Measurements from ENCODE around the gene EXOC6B. TPM values are rescaled to one million over a fixed set of nuclear protein-coding genes. Genes with fewer than 3 reads are reported as not detected.

The EXOC6B gene
- total RNA-seq, 1 donor from 2014 or later: 40.0 TPM

DNA sequence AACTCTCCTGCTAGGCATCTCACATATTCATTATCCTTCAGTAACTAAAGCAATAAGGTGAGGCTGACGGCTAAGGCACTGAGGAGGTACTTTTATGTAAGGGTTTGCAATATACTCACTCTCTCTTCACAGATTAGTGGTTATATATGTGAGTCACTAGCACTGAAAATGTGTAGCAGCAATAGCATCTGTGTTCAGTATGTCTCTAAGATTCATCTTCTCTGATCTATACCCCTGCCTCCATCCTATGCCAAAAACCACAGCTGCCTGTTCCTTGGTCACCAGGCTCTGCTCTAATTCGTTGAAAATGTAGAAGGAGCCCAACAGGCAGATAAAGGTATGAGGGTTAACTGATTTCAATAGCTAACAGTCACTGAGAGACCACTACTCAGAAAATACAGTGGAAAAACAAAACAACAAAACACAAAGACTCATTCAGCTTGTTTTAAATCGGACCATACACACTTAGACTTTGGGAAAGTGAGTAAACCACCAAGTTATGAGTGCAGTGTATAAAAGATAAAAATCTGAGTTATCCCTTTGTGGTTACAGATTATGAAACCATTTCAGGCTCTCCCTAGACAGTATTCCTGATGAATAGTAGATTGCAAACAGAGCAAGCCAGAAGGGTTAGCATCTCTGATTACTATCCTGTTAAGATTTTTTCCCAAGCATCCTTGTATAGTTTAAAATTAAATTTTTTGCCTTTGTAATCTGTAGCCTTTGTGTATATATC is 602.8 kb downstream of the EXOC6B start:
- peak; percentile 21 for DNase-seq (ENCODE audit: low spot score)

DNA sequence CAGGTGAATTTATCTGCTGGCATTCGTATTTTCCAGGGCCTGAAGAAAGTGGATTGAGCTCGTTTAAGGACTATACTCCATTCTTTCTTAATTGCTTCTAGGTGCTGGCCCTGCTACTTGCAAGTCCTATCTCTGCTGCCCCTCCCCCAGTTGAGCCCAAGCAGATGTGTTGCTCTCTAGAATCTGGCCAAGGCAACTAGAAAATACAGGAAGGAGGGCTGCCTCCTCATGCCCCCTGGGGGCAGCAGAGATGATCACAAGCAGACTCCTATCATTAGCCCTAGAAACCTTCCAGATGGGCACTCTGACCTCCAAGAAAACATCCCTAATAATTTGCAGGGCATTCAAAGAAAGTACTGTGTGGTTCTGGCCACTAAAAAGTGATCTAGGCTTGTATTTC is 605.7 kb downstream of the EXOC6B start:
- no peak for DNase-seq (ENCODE audit: low spot score)

DNA sequence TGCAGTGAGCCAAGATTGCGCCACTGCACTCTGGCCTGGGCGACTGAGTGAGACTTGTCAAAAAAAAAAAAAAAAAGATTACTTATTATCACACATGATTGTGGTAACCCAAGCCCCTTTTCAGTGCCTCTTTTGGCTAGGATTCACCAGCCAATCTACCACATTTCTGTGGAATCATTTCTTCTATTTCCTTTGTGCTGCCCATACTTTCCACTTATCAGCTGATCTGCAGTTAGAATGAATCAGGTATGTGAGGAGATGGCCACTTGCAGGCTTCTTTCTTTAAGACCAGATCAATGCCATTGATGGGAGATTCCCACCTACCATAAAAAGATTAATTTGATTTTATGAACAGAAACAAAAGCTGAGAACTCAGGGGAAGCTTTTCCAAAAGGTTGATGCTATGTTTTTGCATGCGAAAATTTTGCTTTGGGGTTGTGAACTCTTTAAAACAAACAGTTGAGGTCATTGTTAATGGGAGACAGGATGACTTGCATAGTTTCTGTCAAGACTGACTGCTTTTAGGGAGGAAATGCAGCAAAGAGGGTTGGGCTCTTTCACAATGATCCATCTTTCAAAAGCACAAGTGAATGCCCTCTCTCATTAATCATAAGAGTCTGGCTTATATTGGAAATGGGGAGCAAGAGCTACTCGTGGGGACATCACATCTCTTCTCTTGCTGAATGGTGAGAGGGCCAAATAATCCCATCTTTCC is 611.2 kb downstream of the EXOC6B start:
- peak; percentile 14 for DNase-seq (ENCODE audit: low spot score)

DNA sequence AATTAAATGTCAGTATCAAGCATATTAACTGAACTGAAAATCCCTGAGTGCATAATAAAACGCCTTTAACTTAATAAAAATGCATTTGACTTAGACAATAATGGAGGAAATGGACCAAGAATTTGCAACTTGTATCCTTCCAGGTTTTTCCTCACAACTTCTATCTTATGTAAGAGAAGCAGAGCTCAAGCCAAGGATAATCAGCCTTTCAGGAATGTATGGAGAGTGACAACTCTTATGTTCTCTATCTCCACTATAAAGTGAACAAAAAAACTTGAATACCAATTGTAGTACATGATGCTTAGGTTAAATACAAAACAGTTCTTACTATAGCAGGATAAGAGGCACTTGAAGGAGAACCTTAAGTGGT is 613.4 kb downstream of the EXOC6B start:
- no peak for DNase-seq (ENCODE audit: low spot score)

DNA sequence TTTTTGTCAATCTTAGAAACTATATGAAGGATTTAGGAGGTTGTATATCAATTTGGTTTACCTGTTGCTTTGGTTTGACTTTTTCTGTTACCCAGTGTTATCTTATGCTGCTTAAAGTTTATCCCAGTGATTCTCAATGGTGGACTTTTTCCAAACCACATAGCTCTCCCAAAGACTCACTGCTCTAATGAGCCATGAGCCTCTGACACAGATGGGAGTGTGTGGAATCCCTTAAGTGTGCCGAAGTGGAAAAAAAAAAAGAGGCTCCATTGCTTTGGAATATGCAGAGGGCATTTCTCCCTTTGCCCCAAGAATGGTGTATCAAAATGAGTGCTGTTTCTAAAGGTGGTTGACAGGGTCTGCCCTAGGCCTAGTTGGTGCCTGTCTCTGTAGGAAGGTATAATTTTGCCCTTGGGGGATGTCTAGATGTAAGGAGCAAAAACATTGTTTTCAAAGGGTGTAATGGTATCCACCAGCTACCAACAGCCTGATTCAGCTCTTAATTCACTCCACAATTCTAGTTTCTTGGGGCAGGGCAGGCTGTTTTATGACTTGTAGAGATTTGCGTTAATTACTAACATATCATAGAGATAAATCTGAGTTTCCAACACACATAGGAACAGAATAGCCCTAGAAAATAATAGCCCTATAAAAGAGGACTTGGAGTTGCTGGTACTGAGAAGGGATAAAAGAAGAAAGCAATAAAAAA is 613.9 kb downstream of the EXOC6B start:
- no peak for DNase-seq (ENCODE audit: low spot score)

DNA sequence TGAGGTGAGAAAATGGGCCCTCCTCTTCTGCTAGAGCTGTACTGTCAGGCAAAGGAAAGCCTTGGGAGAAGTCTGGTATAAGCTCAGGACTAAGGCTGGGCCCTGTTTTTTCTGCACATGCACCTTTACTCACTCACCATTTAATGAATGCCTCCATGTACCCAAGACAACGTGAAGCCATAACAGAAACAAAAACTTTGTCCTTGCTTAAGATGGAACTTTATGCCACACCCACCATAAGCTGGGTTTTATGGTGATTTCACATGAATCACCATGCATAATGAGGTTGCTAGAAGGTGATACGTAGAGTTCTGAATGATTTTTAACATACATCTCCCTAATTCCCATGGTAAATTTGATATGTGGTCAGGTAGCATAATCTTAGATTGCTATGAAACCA is 614.5 kb downstream of the EXOC6B start:
- no peak for DNase-seq (ENCODE audit: low spot score)

DNA sequence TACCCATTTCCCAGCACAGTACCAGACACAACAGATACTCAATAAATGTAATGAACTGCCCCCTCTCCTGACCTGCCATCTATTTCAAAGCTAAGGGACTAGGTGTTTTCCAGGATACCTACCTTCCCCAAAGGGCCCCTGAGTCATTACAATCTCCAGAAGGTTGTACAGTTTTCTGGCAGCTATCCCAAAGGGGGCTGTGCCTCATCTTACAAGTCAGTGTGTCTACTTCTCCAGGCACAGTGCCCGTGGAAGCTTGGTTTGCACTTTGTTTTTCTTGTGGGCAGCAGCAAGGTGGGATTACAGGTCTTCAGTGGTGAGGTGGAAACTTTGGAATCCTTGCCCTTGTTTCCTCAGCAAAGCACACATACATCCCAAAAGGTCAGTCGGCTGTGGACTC is 615.4 kb downstream of the EXOC6B start:
- no peak for DNase-seq (ENCODE audit: low spot score)

DNA sequence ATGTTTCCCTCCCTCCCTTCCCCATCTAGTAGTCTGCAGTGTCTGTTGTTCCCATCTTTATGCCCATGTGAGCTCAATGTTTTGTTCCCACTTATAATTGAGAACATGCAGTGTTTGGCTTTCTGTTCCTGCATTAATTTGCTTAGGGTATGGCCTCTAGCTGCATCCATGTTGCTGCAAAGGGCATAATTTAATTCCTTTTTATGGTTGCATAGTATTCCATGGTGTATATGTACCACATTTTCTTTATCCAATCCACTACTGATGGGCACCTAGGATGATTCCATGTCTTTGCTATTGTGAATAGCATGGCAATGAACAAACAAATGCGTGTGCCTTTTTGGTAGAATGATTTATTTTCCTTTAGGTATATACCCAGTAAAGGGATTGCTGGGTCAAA is 617.6 kb downstream of the EXOC6B start:
- no peak for DNase-seq (ENCODE audit: low spot score)

DNA sequence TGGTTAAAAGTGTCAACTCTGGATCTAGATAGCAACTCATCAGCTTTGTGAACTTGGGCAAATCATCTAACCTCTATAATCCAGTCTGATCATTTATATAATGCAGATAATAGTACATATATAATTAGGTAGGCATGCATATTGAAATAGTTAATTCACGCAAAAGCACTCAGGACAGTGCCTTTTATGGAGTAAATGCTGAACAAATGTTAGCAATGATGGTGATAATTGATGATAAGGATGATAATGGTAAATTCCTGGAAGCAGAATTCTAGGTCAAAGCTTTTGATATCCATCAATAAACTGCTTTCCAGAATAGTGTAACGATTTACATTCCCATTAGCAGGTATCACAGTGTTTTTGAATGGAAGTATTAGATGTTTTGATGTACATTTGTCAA is 618.5 kb downstream of the EXOC6B start:
- DNase-seq (ENCODE audit: low spot score): no peak

DNA sequence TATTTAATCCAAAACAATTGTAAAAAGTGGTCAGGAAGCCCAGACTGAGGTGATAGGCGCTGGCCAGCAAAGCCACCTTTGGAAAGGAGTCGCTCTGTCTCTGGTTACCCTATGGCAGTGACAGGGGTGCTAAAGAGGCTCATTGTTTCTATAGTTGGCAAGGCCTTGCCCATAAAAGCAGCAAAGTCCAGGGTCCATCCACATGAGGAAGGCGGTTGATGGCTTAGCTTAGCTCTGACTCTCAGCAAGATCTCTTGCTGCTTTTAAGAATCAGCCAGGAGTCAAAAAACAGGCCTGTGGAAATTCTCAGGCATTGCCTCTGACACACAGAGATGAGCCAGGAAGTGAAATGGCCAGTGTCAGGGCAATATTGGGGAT is 620.3 kb downstream of the EXOC6B start:
- DNase-seq (ENCODE audit: low spot score): peak; percentile 16

DNA sequence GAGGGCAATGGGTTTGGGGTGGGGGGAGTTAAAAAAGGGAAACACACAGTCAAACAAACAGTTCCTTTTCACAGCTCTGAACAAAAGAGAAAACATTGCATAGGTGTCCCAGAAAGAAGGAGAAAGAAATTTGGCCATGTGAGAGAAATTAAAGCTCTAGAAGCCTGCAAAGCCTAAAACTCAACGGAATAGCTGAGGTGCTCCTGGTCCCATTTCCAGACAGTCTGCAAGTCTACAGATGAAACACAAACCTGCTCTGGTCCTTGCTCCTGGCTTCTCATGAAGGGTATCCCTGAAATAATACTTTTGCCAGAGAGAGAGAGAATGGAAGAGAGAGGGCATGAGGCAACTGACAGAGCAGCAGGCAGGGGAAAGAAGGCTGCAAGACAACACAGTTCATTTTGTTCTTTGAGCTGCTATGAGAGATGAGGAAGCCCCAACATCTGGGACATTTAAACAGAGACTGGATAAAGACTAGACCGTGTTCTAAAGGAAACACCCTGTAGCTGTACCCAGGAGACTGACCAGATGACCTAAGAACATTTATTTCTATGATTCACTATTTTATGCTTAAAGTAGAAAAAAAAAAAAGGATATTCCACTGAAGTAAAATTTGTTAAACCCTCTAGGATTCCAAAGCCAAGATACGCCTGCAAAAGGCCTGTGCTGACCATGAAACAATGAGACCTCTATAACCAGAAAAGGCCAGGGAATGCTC is 620.9 kb downstream of the EXOC6B start:
- peak; percentile 74 for DNase-seq (ENCODE audit: low spot score)

DNA sequence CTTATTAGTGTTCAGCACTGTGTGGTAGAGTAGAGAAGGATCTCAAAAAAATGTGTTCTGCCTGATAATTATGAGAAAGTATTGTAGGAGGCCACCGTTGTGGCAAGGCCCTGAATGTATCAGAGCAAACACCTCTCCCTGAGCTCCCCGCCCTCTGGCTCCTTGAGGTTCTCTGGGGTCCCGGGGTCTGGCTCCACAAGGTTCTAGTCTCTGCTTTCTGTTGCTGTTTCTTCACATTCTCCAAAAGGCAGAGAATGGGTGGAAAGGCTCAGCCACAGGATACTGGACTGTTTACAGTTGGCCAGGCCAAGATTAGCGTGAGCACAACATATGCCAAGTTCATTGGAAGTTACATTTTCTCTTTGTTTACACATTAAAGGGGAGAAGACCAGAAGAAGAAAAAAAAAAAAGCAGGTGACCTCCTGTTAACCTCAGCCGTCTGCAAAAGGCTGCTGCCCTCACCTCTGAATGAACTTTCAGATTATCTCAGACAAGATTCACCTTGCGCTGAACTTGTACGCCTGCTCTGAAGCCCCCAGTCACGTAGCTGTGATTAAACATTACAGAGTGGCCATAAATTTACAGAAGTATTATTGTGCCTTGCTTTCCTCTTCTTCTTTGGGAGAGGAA is 621.6 kb downstream of the EXOC6B start:
- DNase-seq (ENCODE audit: low spot score): peak; percentile 72

DNA sequence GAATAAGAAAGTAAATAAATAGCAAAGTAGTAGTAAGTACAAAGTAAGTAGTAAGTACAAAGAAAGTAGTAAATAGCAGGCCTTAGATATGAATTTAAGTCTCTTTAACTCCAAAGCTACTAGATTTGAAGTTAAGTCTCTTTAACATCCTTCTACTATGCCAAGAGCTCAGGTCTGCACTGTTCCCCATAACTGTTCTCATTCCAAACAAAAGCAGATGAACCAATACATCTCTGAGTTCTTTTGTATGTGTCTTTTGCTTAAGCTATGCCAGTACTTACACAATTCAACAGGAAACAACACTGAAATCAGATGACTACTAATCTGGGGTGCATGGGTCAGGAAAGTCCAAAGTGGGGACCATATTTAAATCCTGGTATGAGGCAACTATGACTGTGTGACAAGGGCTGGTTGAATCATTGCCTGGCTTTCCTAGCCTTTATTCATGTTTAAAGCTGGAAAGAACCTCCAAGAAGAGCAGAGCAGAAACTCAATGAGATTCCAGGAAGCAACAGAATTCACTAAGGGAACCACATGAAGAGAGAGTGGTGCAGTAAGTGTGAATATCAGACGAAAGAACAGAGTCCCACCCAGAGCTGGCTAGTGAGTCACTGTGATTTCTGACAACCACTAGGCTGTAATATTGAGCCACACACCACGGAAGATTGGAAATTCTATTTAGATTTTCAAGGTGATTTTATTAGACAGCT is 627.1 kb downstream of the EXOC6B start:
- no peak for DNase-seq (ENCODE audit: low spot score)

DNA sequence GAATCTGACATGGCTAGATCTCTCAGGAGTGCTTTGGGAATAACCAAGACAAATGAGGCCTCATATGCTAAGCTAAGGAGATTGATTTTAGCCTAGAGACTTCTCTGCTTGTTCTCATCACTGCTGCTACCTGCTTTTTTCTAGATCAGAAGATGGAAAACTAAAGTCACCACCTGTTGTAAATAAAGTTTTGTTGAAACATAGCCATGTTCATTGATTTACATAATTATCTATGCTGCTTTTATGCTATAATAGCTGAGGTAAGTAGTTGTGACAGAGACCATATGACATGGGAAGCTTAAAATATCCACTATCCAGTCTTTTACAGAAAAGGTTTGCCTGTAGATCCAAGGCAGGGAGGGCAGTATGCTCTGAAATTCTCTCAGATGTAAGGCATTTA is 632.1 kb downstream of the EXOC6B start:
- no peak for DNase-seq (ENCODE audit: low spot score)

DNA sequence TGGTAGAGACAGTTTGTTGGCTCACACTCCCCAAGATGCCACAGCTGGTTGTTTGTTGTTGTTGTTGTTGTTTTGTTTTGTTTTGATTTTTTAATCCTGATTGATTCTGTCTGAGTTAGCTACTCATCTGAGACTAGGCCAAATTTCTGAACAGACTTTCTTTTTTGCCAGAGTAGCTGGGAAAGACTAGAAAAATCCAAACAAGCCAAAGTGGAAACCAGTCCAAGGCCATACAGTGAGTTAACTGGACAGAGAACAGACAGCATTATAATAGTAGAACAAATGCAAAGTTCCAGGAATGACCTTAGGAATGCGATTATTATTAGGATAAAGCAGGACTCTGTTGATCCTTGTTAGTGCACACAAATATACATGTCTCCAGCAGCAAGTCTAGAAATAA is 634.4 kb downstream of the EXOC6B start:
- no peak for DNase-seq (ENCODE audit: low spot score)

DNA sequence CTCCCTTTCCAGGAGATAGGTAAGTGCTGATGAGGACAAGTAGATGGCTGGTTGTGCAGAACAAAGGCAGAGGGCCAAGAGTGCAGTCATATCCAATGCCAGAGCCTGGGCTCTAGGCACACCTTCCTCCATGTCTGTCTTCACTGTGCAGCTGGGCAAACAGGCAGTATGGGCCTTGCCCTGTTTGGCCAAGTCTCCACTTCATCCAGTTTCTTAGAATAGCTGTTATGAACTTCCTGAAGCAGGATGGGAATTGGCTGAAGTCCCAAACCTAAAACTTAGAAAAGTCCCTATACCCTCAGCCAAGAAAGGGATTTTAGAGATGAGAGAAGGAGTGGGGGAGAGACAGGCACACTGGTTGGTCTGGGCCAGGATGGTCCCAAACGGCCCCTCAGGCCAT is 640.6 kb downstream of the EXOC6B start:
- DNase-seq (ENCODE audit: low spot score): peak; percentile 11

DNA sequence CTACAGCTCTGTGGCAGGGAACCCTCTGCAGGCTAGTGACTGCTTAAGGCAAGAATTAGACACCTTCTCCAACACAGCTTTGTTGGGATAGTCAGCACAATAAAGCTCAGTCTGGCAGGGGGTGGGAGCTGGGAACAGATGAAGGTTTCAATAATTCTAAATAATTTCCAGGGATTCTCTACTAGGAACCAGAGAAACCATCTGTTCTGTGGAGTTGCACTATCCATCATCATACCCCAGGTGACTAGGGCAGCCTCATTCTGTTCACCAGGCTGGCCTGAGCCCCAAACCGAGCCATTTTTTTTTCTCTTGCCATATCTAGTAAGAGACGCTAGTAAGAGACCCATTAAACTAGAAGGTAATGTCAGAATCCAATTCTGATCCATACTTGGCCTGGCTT is 642.4 kb downstream of the EXOC6B start:
- no peak for DNase-seq (ENCODE audit: low spot score)

DNA sequence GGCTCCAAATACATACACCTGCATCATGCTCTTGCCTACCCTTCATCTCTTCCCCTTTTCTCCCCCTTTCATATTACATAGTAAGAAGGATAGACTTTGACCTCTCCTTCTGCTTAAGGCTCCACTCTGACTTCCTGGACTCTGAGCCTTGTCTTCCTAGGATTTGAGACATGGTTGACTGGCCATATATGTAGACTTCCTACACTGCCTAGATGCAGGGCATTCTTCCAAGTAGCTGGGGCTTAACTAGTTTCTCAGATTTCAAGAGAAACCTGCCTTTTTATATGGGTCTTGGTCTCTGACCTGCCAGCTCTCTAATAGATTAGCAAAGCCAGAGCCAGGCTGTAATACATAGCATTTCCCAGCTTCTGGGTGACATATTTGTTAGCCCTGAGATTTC is 642.8 kb downstream of the EXOC6B start:
- DNase-seq (ENCODE audit: low spot score): no peak

DNA sequence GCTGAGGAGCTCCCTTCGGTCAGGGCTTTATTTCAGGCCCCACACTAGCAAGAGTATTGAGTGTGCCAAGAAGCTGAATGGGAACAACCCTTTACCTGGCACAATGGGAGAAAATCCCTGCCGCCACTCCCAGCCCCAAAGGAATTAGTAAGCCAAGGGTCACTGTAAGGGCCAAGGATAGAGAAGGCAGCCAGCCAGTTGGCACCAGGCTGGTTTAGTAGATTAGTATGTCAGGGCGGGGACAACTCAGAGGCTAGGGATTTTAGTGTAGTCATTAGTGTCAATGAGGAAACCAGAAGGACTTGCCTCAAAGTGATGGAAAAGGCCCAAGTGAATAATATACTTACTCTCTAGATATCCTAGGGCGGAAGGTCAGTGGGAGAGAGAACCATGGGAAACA is 643.3 kb downstream of the EXOC6B start:
- no peak for DNase-seq (ENCODE audit: low spot score)

DNA sequence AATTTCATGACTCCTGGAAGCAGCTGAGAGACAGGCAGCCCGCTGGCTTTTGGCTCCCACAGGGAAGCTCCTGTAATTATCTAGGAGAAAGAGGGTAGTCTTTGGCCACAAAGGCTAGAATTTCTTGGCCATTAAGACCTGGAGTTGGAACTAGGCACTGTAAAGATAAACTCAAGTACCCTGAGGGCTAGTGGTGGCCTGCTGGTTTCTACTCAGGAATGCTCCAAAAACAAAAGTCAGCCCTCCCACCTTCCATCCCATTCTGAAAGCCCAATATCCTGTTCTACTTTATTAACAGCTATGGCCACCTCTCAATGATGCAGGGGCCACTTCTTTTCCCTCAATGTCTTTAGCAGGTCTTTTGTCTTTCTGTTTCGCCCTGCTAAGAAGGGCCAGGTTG is 644.2 kb downstream of the EXOC6B start:
- DNase-seq (ENCODE audit: low spot score): no peak

DNA sequence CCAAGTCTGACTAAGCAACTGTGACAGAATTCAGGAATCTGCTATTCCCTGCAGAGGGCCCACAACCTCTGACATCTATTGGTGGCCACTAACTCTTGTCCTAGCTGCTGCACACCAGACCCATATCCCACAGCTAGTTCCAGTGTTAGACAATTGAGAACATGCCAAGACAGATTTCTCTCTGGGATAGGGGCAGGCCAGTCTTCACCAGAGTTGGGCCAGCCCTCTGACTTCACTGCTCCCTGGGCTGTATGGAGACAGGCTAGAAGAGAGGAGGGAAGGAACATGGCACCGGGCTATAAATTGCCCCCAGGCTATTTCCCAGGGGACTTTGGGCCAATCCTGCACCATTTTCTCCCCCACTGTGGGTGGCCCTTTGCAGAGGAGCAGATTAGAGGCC is 645.5 kb downstream of the EXOC6B start:
- no peak for DNase-seq (ENCODE audit: low spot score)
